Stimulated activated CD8-positive, alpha-beta memory T cell treated with anti-CD3 and anti-CD28 coated beads, Interleukin-2, amount 100 ng/mL, for 48 hours (primary cell): ENCODE results near the gene CUL4A.
A peak's percentile ranks its signal among the peaks of the same experiment; 100 is the strongest.
"Not testable (repeated sequence)": the region's sequence is repeated elsewhere in the genome, so short reads cannot be mapped to it uniquely, and the experiment has no call there.

Experiments
- DNase-seq, 2 donors: peaks; one replicate each; pipeline ENCODE4 v3.0.0-alpha.2; 2020; ENCODE audit warnings: low read depth in 2 of 2

CUL4A gene

DNA sequence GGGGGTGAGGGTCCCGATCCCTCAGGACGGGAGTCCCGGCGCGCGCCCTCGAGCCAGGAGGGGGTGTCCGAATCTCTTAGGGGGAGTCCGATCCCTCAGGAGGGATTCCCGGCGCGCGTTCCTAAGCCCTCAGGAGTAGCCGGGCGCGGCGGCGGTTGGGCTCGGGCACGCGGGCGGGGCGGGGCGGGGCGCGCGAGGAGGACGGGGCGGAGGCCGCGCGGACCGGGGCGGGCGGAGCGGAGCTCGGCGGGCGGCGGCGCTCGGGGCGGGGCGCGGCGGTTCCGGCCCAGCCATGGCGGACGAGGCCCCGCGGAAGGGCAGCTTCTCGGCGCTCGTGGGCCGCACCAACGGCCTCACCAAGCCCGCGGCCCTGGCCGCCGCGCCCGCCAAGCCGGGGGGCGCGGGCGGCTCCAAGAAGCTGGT is at the start of gene CUL4A:
CUL4A (plus strand) TSS at position 278 of the 423 bp plus-strand sequence; CDS start at position 293, 15 bp downstream.
- DNase-seq = peak; percentile 62 to 69

- DNase-seq = no peak
Measured at GRCh38 chr13:113159701-113160100, 49.7 kb upstream of the CUL4A start.

DNA sequence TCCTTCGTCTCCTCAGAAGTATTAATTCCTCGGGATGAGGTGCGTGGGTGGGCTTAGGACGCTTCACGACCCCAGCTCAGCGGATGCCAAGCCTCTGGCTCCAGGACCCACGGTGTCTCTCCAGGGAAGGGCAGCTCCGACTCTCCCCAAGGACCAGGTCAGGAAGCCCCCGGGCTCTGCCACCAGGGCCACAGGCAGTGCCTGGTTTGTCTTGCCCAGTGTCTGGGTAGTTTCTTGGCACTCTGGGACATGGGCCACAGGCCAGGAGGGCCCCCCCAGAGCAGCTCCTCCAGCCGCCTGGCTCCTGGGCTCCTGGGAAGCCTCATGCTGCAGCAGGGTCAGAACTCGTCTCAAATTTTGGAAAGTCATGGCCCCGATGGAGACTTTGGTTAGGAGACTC is 48.4 kb upstream of the CUL4A start:
- DNase-seq = no peak

DNA sequence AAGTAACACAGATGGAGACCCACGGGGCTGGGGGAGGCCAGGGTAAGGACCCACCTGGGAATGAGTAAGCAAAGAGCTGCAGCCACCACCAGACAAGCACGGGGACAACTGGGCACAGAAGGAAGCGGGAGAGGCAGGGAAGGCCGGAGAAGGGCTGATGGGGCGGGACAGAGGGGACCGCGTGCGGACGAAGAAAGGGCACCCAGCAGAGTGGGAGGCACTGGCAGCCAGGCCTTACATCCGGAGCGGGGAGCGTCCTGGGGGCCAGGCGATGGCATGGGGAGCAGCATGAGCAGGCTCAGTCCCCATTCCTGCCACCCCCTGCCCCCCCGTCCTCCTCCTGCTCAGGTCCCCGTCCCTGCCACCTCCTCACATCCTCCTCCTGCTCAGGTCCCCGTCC is 48.0 kb upstream of the CUL4A start:
- no peak for DNase-seq

- DNase-seq = not testable (repeated sequence)
Measured at GRCh38 chr13:113161975-113162374, 47.4 kb upstream of the CUL4A start.

GRCh38 chr13:113162783-113163685 is 46.4 kb upstream of the CUL4A start:
- DNase-seq = no peak

- DNase-seq = no peak
Measured at GRCh38 chr13:113164492-113164891, 44.9 kb upstream of the CUL4A start.

DNA sequence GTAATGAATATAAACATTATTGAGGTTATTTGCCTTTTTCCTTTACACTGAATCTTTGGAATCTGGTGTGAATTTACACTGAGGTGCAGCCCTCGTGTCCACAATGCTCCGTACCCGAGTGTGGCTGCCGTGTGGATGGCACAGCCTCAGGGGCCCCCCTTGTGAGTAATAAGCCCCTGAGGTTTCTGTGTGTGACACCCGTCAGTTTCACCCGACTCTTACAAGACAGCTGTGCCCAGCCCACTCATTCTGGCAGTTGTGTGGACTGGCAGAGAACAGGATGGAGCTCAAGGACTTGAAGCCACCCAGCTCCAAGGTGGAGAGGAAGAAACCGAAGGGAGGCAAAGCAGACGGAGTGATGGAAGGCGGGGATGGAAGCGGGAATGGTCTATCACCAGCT is 43.1 kb upstream of the CUL4A start:
- DNase-seq = no peak

DNA sequence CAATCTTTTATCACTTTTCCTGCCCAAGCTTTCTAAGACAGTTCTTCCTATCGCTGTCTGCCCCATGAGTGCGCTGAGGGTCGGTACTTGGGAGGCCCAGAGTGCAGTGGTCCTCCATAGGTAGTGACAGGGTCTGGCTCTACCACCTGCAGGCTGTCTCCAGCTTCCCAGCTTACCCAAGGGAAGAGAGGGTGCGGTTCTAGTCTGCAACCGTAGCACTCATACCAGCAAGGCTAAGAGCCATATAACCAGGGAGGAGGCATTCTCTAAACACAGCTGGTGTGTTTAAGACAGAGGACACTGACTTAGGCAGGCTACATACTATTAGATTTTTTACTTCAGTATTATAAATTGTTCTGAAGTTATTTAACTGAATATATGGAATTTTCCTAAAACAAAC is 42.7 kb upstream of the CUL4A start:
- DNase-seq = no peak

- no peak for DNase-seq
Measured at GRCh38 chr13:113167155-113167554, 42.3 kb upstream of the CUL4A start.

DNA sequence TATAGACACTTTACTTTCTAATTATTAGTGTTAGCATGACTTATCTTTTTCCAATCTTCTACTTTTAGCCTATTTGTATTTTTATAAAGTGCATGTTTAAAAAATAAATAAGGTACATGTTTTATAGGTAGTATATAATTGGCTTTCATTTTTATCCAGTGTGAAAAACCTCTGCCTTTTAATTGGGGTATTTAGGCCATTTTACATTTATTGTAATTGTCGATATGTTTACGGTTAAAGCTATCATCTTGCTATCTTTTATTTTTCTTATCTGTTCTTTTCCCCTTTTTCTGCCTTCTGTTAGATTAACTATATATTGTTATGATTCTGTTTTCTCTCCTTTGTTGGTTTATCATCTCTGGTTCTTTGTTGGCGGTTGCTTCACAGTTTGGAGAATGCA is 41.8 kb upstream of the CUL4A start:
- DNase-seq = no peak

GRCh38 chr13:113168211-113168610 is 41.2 kb upstream of the CUL4A start:
- no peak for DNase-seq

DNA sequence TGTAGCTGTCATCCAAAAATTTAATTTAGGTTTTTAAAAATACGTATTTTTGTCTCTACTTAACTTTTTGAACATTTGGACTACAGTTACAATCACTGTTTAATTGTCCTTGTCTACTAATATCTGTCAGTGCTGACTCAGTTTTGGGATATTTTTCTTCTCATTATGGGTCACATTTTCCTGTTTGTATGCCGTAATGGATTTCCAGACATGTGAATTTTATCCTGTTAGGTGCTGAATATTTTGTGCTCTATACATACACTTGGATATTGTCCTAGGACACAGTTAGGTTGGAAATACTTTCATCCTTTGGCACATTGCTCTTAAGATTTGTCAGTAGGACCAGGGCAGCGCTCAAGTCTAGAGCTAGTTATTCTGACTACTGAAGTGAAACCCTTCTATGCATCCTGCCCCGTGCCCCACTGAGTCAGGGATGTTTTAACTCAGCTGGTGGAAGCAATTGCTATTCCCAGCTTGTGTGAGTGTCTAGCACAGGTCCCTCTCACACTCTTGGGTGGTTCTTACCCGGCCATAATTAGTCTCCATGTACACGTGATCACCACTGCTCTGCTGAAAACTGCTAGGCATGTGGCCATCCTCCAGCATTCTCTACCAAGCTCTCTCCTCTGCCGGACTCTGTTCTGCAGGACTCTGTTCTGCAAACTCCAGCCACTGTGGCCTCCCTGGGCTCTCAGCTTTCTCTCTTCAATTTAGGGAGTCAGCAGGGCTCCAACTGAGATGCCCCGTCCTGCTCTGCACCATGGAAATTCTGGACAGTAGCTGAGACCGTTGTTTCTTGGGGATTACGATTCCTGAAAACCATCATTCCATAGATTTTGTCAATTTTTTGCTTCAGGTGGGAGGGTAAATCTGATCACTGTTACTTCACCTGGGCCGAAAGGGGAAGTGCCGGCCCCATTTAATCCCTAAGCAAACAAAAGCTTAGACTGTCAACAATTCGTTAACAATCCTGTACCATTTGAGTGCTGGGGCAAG is 39.8 kb upstream of the CUL4A start:
- no peak for DNase-seq

- DNase-seq = no peak
Measured at GRCh38 chr13:113170511-113170910, 38.9 kb upstream of the CUL4A start.

DNA sequence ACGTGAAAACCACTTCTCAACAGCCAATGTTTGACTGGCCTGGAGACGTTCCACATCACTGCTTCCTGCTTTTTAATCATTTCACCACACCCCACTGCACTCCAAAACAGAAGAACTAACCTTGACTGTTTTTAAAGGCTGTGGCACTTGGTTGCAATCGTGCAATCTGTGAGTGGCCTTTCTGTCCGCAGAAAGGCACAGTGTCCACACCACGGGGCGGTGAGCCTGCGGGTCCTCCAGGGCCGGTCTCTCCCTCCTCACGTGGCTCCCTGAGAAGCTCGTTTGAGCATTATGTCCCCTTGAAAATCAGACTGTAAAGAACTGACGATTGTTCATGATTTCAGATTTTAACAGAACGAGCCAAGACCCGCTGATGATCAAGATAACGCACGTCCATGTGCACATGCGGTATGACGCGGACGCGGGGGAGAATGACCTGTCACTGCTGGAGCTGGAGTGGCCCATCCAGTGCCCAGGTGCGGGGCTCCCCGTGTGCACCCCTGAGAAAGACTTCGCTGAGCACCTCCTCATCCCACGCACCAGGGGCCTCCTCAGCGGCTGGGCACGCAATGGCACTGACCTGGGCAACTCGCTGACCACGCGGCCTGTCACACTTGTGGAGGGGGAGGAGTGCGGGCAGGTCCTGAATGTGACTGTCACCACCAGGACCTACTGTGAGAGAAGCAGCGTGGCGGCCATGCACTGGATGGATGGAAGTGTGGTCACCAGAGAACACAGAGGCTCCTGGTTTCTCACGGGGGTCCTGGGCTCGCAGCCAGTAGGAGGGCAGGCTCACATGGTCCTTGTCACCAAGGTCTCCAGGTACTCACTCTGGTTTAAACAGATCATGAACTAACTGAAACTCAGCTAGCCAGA is 37.9 kb upstream of the CUL4A start:
- no peak for DNase-seq

GRCh38 chr13:113172419-113172926 is 36.9 kb upstream of the CUL4A start:
- no peak for DNase-seq

GRCh38 chr13:113176280-113176679 is 33.1 kb upstream of the CUL4A start:
- no peak for DNase-seq

- DNase-seq = no peak
Measured at GRCh38 chr13:113176822-113177221, 32.6 kb upstream of the CUL4A start.

DNA sequence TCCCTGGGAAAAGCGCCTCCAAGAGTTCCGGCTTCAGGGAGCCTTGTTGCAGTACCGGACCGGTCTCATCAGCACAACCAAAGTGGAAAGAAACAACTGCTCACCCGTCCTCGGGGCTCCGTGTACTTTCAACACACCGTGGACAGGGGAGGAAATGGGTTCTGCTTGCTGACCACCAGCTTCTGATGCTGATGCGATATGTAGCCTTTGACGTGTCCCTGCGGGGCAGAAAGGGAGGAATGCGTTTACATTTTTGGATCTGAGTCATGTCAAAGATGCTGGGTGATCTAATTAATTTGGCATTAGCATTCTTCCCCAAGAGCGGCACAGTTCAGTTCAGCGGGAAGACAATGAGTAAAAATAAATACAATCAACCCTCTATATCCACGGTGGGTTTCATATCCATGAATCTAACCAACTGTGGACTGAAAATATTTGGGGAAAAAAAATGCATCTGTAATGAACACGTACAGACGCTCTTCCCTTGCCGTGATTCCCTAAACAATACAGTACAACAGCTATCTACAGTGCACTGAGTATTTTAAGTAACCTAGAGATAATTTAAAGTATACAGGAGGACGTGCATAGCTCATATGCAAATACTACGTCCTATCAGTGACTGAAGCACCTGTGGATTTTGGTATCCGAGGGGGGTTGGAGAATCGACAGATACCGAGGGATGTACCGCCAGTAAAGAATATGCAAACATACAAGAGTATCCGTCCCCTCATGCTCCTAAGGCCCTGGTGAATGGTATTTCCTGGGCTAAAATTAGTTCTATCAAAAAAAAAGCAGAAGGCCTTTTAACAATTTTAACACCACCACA is 31.1 kb upstream of the CUL4A start:
- no peak for DNase-seq

DNA sequence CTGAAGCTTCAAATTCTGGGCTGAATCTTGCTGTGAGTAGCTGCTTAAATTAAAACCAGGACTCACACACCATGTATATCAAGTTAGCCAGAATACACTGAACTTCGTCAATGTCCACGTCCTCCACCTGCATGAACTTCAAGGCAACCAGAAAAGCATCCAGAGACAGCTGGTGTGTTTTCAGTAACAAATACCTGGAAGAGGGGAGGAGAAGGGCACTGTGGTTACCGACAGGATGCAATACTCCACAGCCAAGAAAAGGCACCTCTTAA is 30.6 kb upstream of the CUL4A start:
- no peak for DNase-seq
